Small intestine (tissue), 7 donors: ENCODE results near the gene USH2A. TPM values are rescaled to one million over a fixed set of nuclear protein-coding genes. Genes with fewer than 3 reads are reported as not detected.

Experiments used
- DNase-seq, 2 donors: peaks; one replicate each; pipeline versions ENCODE4 v3.0.0 to v3.0.0-alpha.2; 2013
- FAIRE-seq: peaks from 2 replicates; lab custom pipeline; 2012; peaks lifted over from hg19 to GRCh38; lab: Jason Lieb, UNC
- H3K27ac ChIP-seq, 3 donors: one replicate each; pipeline ENCODE4 v1.5.1; 2013; ENCODE audit warnings: low read length in 2 of 3, mild to moderate bottlenecking in 2 of 3, control low read depth in 1 of 3, inconsistent platforms in 1 of 3, low read depth in 1 of 3, moderate library complexity in 1 of 3
- H3K27me3 ChIP-seq, 3 donors: one replicate each; pipeline ENCODE4 v1.6.1; 2013; ENCODE audit warnings: low read length in 3 of 3, inconsistent platforms in 1 of 3; ENCODE audit not compliant: control insufficient read depth in 3 of 3, insufficient read depth in 3 of 3
- H3K36me3 ChIP-seq, 3 donors: one replicate each; pipeline ENCODE4 v1.6.1; 2013; ENCODE audit warnings: low read length in 3 of 3, inconsistent platforms in 1 of 3, low read depth in 1 of 3, mild to moderate bottlenecking in 1 of 3, moderate library complexity in 1 of 3; ENCODE audit not compliant: control insufficient read depth in 3 of 3, insufficient read depth in 2 of 3
- H3K4me1 ChIP-seq, 3 donors: one replicate each; pipeline ENCODE4 v1.6.1; 2013; ENCODE audit warnings: low read length in 2 of 3, inconsistent platforms in 1 of 3, low read depth in 1 of 3, mild to moderate bottlenecking in 1 of 3, moderate library complexity in 1 of 3; ENCODE audit not compliant: control insufficient read depth in 3 of 3, insufficient read depth in 2 of 3
- H3K4me3 ChIP-seq, 3 donors: one replicate each; pipeline ENCODE4 v1.5.1; 2013; ENCODE audit warnings: low read length in 3 of 3, control low read depth in 1 of 3, inconsistent platforms in 1 of 3, low read depth in 1 of 3, mild to moderate bottlenecking in 1 of 3, moderate library complexity in 1 of 3
- H3K9me3 ChIP-seq, 2 donors: one replicate each; pipeline ENCODE4 v1.6.1; 2013; ENCODE audit warnings: low read depth in 1 of 2, low read length in 1 of 2; ENCODE audit not compliant: control insufficient read depth in 2 of 2, insufficient read depth in 1 of 2
- WGBS, 3 donors: extraction: QIAGEN DNeasy Blood & Tissue Kit; methylation state at CpG; one replicate each; pipeline ENCODE4 v1.1.7; 2013; 5-methylcytosine and 5-hydroxymethylcytosine counted together
- polyA plus RNA-seq, 4 donors: library from polyadenylated mRNA; stranded (reverse) in 3 of 4; unstranded in 1 of 4; fragments of 200-250 nt in 3 of 4; fragments of 120-200 nt in 1 of 4; gene quantifications; one replicate each; pipeline versions ENCODE4 v1.2.1 to v1.2.3, GENCODE V29; 2013
- donor health status: healthy with polysubstance abuse.
- donor health status: control.
- donor health status: control.
- donor health status: Bipolar disorder and iron deficiency.
- donor health status: healthy.

USH2A gene
- polyA plus RNA-seq, 4 donors = under 0.01 to 0.07 TPM; not detected in 2

GRCh38 chr1:216200941-216201340, 222.3 kb downstream of the USH2A start:
- Histone ChIP-seq H3K4me3 (no peak overlapping the region), H3K27me3 (no peaks in the 10 kb centered on the region), H3K27ac (no peak overlapping the region), H3K36me3 (no peaks in the 10 kb centered on the region), H3K9me3 (no peaks in the 10 kb centered on the region), H3K4me1 (no peaks in the 10 kb centered on the region)
- no peak for FAIRE-seq
- 78 to 92% (median 82%) methylated on average over 3 of the region's 3 CpGs for WGBS, 3 donors
- no peak for DNase-seq

- Histone ChIP-seq H3K4me1 (no peaks in the 10 kb centered on the region), H3K9me3 (no peaks in the 10 kb centered on the region), H3K36me3 (no peaks in the 10 kb centered on the region), H3K27ac (no peak overlapping the region), H3K4me3 (no peak overlapping the region), H3K27me3 (no peaks in the 10 kb centered on the region)
- no peak for FAIRE-seq
- WGBS, 3 donors = 84 to 95% (median 90%) methylated on average over 1 of the region's 1 CpG
- no peak for DNase-seq
Measured at GRCh38 chr1:216194721-216195120, 228.5 kb downstream of the USH2A start.

DNA sequence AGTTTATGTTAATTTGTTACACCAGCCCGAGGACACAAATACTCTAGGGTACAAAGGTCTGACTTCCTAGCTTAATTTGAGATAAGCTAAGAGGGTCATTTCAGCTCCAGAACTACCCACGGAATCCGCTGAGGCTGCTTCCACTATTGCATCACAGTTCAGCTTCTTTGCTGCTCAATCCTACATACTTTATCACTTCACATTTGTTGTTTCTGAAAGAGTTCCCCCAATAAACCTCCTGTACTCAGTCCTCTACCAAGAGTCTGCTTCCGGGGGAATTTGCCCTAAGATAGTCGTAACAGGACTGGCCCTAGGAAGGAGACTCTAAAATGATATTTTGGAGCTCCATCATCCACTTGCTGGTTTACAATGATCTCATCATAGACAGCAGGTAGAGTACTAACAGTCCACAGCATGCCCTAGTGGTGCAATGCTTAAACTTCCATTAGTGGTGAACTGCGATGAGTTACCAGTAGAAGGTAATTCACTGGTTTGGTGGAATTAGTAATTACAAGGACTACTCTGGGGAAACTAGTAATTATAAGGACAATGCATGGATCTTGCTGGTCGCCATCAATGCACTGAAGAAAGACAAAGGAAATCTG, 229.3 kb downstream of the USH2A start:
- no peaks in the 10 kb centered on the region for H3K4me1 ChIP-seq
- WGBS, 3 donors = 42 to 66% (median 46%) methylated on average over 7 of the region's 7 CpGs
- FAIRE-seq (no peak), DNase-seq (peak; percentile 1 to 32)
- no peak overlapping the region for H3K4me3 ChIP-seq
- no peaks in the 10 kb centered on the region for H3K9me3 ChIP-seq
- no peaks in the 10 kb centered on the region for H3K36me3 ChIP-seq
- H3K27me3 ChIP-seq = no peaks in the 10 kb centered on the region
- H3K27ac ChIP-seq = no peak overlapping the region

DNA sequence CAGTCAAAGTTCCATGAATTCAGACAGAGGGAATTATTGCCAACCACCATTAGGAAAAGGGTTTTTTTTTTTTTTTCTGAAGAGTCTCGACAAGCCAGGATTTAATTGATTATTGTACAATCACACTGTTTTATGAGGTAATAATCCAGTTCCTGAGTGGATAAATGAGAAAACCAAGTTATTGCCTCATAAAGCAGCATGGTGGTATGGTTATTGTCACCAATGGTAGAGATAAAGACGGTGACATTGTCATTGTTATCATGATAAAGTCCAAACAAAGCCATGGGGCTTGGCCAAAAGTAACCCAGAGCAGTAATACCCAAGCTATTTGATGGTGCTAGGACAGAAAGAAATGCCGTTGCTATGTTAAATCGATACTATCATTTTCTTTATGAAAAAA, 232.8 kb downstream of the USH2A start:
- DNase-seq (no peak), FAIRE-seq (no peak)
- Histone ChIP-seq H3K27ac (no peak overlapping the region), H3K4me1 (no peaks in the 10 kb centered on the region), H3K36me3 (no peaks in the 10 kb centered on the region), H3K9me3 (no peaks in the 10 kb centered on the region), H3K4me3 (no peak overlapping the region), H3K27me3 (no peaks in the 10 kb centered on the region)
- 46 to 61% (median 51%) methylated on average over 4 of the region's 4 CpGs for WGBS, 3 donors

DNA sequence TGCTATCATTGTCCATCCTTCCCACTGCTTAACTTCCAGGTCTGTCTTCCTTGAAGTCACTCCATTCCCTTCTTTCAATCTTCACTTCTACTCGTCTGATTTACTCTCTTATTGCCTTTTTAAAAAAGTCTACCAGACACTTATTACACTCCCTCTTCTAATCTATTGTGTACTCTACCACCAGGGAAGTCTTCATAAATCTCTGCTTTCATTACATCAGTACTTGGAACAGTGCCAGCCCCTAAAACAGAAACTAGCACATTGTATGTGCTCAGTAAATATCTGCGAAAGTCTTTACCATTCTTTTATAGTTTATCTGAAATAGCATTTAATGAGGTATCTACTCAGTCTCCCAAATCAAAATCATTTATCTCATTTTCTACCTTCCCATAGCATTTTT, 236.4 kb downstream of the USH2A start:
- no peak overlapping the region for H3K27ac ChIP-seq
- peak; percentile 5 to 14 for DNase-seq
- 33 to 45% (median 34%) methylated on average over 2 of the region's 2 CpGs for whole genome bisulfite sequencing, 3 donors
- no peaks in the 10 kb centered on the region for H3K9me3 ChIP-seq
- no peak for FAIRE-seq
- no peaks in the 10 kb centered on the region for H3K36me3 ChIP-seq
- no peak overlapping the region for H3K4me3 ChIP-seq
- no peaks in the 10 kb centered on the region for H3K4me1 ChIP-seq
- no peaks in the 10 kb centered on the region for H3K27me3 ChIP-seq

DNA sequence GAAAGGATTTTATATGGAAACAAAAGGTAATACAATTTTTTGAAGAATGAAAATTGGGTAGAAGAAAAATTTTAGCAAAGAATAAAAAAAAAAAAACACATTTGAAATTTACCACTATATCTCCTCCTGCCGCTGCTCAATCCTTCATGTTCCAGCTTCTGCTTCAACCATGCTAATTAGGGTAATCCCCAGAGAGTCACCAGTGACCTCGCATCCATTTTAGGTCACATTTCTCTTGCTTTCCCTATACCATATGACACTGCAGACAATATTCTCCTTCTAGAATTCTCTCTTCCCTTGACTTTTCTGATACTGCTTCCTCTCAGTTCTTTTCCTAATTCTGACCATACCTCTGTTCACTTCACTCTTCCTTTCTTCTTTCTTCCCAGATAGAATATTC, 237.1 kb downstream of the USH2A start:
- Histone ChIP-seq H3K36me3 (no peaks in the 10 kb centered on the region), H3K27ac (no peak overlapping the region), H3K4me1 (no peaks in the 10 kb centered on the region), H3K27me3 (no peaks in the 10 kb centered on the region), H3K4me3 (no peak overlapping the region), H3K9me3 (no peaks in the 10 kb centered on the region)
- DNase-seq = no peak
- FAIRE-seq = no peak
- 81 to 98% (median 83%) methylated on average over 2 of the region's 2 CpGs for WGBS, 3 donors

GRCh38 chr1:216184126-216184680, 239.0 kb downstream of the USH2A start:
- Histone ChIP-seq H3K36me3 (no peaks in the 10 kb centered on the region), H3K27me3 (no peaks in the 10 kb centered on the region), H3K9me3 (no peaks in the 10 kb centered on the region), H3K4me1 (no peaks in the 10 kb centered on the region), H3K4me3 (no peak overlapping the region), H3K27ac (no peak overlapping the region)
- DNase-seq (no peak), FAIRE-seq (no peak)
- 62 to 71% (median 66%) methylated on average over 2 of the region's 2 CpGs for WGBS, 3 donors

DNA sequence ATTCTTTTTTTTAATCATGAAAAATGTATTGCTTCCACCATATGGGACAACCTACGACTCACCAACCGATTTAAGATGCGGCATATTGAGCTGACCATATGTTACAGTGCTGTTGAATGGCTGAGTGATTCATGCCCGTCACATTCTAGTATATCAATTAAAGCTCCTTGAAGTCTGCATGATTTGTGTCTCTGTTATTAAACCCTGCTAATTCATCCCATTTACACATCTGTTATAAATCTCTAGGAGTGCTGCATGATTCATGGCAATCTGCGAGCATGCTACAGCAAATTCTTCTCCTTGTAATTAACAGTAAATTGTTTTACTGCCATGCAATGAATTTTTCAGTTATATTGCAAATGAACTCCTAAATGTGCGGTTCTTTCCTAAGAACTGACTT, 239.8 kb downstream of the USH2A start:
- Histone ChIP-seq H3K4me1 (no peaks in the 10 kb centered on the region), H3K27me3 (no peaks in the 10 kb centered on the region), H3K4me3 (no peak overlapping the region), H3K9me3 (no peaks in the 10 kb centered on the region), H3K36me3 (no peaks in the 10 kb centered on the region), H3K27ac (no peak overlapping the region)
- FAIRE-seq = no peak
- DNase-seq = no peak
- 52 to 58% (median 55%) methylated on average over 6 of the region's 6 CpGs for WGBS, 3 donors

- no peak for DNase-seq
- Histone ChIP-seq H3K9me3 (no peaks in the 10 kb centered on the region), H3K36me3 (no peaks in the 10 kb centered on the region), H3K27me3 (no peaks in the 10 kb centered on the region), H3K4me3 (no peak overlapping the region), H3K27ac (no peak overlapping the region), H3K4me1 (no peaks in the 10 kb centered on the region)
- WGBS, 3 donors = 23 to 25% (median 23%) methylated on average over 4 of the region's 4 CpGs
- no peak for FAIRE-seq
Measured at GRCh38 chr1:216183007-216183406, 240.2 kb downstream of the USH2A start.
